K562 (cell line): ENCODE measurements around the gene MUCL3. TPM values are rescaled to one million over a fixed set of nuclear protein-coding genes. Genes with fewer than 3 reads are reported as not detected.
"Not testable (repeated sequence)": the region's sequence is repeated elsewhere in the genome, so short reads cannot be mapped to it uniquely, and the experiment has no call there.

Experiments
- ATAC-seq: fragments of 200-7000 bp; cut with Tn5 transposase; 3 replicates; pipeline ENCODE4 v1.9.1; 2020; ENCODE audit warnings: moderate library complexity
- BruUV-seq: library from RNA; stranded (reverse); fragments of 400-500 nt; replicated peaks from 2 replicates; lab custom pipeline; 2021; lab: Mats Ljungman, UMichigan
- CTCF ChIA-PET: fragments of 300-600 bp; formaldehyde crosslinking; extraction: SDS; loops from one replicate; lab custom pipeline; 2021; ENCODE audit warnings: low intra/inter-chr PET ratio; lab: Yijun Ruan, JAX
- POLR2A ChIA-PET: fragments of 300-600, 350-650 bp; sonication (Branson Sonifier 250); formaldehyde crosslinking; extraction: SDS; loops from one replicate; lab custom pipeline; 2021; ENCODE audit warnings: antibody characterized with exemption, inconsistent platforms; lab: Yijun Ruan, JAX
- DNase-seq, 4 experiments: peaks; one replicate each; pipeline versions ENCODE4 v3.0.0 to v3.0.0-alpha.2; 2011 to 2018; ENCODE audit warnings: low spot score in 3 of 4, mixed read lengths in 3 of 4; ENCODE audit errors: extremely low read depth in 1 of 4
- FAIRE-seq: peaks from 2 replicates; lab custom pipeline; 2011; peaks lifted over from hg19 to GRCh38; lab: Jason Lieb, UNC
- H2AFZ ChIP-seq: 2 replicates; pipeline ENCODE4 v1.6.0; 2011; ENCODE audit warnings: low read depth, low read length, control low read depth, inconsistent platforms
- H3K27ac ChIP-seq: fragments of 200-600 bp; 3 replicates; pipeline ENCODE4 v1.8.0; 2011; ENCODE audit warnings: low read depth, mild to moderate bottlenecking, control low read depth, inconsistent platforms, low read length, moderate library complexity, mixed read lengths; ENCODE audit errors: extremely low read depth
- H3K27me3 ChIP-seq, 2 experiments: fragments of 300-600 bp in 1 of 2; 2 replicates in 1 of 2; 3 replicates in 1 of 2; pipeline versions ENCODE4 v1.6.0 to v1.8.0; 2011; ENCODE audit warnings: inconsistent platforms in 2 of 2, low read length in 2 of 2, mild to moderate bottlenecking in 1 of 2, mixed read lengths in 1 of 2, moderate library complexity in 1 of 2; ENCODE audit not compliant: control insufficient read depth in 2 of 2, insufficient read depth in 2 of 2
- H3K36me3 ChIP-seq: fragments of 300-600 bp; 3 replicates; pipeline ENCODE4 v1.8.0; 2011; ENCODE audit warnings: mild to moderate bottlenecking, low read length, inconsistent platforms; ENCODE audit not compliant: control insufficient read depth, insufficient read depth
- H3K4me1 ChIP-seq, 2 experiments: fragments of 200-600 bp in 1 of 2; replicated peaks in 1 of 2; 2 replicates in 1 of 2; 3 replicates in 1 of 2; pipeline versions ENCODE4 v1.5.1 to v1.8.0; 2011; ENCODE audit warnings: inconsistent platforms in 2 of 2, low read length in 2 of 2, mild to moderate bottlenecking in 1 of 2, mixed read lengths in 1 of 2, moderate library complexity in 1 of 2; ENCODE audit not compliant: control insufficient read depth in 2 of 2, insufficient read depth in 2 of 2
- H3K4me2 ChIP-seq: 2 replicates; pipeline ENCODE4 v1.6.1; 2011; ENCODE audit warnings: low read length, control low read depth, inconsistent platforms, mixed read lengths; ENCODE audit not compliant: insufficient read depth
- H3K4me3 ChIP-seq: fragments of 200-600 bp; sonication (generic), shearing (Covaris generic); 2 replicates; pipeline ENCODE4 v1.5.1; 2016; ENCODE audit warnings: control low read depth, inconsistent platforms
- H3K79me2 ChIP-seq: fragments of 200-600 bp; 3 replicates; pipeline ENCODE4 v1.8.0; 2011; ENCODE audit warnings: low read length, inconsistent platforms; ENCODE audit not compliant: control insufficient read depth, insufficient read depth
- H3K9ac ChIP-seq, 2 experiments: 2 replicates each; pipeline versions ENCODE4 v1.6.0 to v1.6.1; 2011; ENCODE audit warnings: low read depth in 2 of 2, low read length in 2 of 2, control low read depth in 1 of 2, inconsistent platforms in 1 of 2, mild to moderate bottlenecking in 1 of 2, mixed read lengths in 1 of 2; ENCODE audit not compliant: insufficient read depth in 1 of 2
- H3K9me1 ChIP-seq: one replicate; pipeline ENCODE4 v1.6.0; 2011; ENCODE audit warnings: inconsistent platforms, mild to moderate bottlenecking, low read length, moderate library complexity; ENCODE audit not compliant: control insufficient read depth, insufficient read depth
- H3K9me3 ChIP-seq: replicated peaks from 2 replicates; pipeline ENCODE4 v1.5.1; 2011; ENCODE audit warnings: low read depth, low read length, inconsistent platforms; ENCODE audit not compliant: control insufficient read depth, insufficient read depth
- H4K20me1 ChIP-seq: replicated peaks from 2 replicates; pipeline ENCODE4 v1.6.1; 2011; ENCODE audit warnings: low read length, inconsistent platforms, mixed read lengths; ENCODE audit not compliant: control insufficient read depth, insufficient read depth
- CBFB ChIP-seq: sonication (generic); formaldehyde crosslinking; IDR thresholded peaks from 2 replicates; pipeline ENCODE4 v1.4.0; 2020; ENCODE audit warnings: mild to moderate bottlenecking, missing genetic modification reagents
- CREM ChIP-seq: IDR thresholded peaks from 2 replicates; pipeline ENCODE4 v1.6.1; 2014; ENCODE audit warnings: antibody characterized with exemption, low read depth
- DACH1 ChIP-seq: fragments of 450-650 bp; IDR thresholded peaks from 2 replicates; pipeline ENCODE4 v1.6.1; 2018; ENCODE audit not compliant: partially characterized antibody
- HCFC1 ChIP-seq: IDR thresholded peaks from 2 replicates; pipeline ENCODE4 v1.6.1; 2012; ENCODE audit warnings: low read depth, low read length, improper control_type of control experiment
- KDM4B ChIP-seq, 2 experiments: fragments of 450-650 bp in 1 of 2; sonication (generic) in 1 of 2; IDR thresholded peaks; 2 replicates each; pipeline ENCODE4 v1.6.1; 2016 to 2017; ENCODE audit warnings: borderline replicate concordance in 2 of 2, antibody characterized with exemption in 1 of 2, low read depth in 1 of 2, mild to moderate bottlenecking in 1 of 2
- MAFK ChIP-seq: IDR thresholded peaks from 2 replicates; pipeline ENCODE4 v1.6.1; 2011; ENCODE audit warnings: low read length, improper control_type of control experiment
- MED1 ChIP-seq: sonication (generic); formaldehyde crosslinking; IDR thresholded peaks from 2 replicates; pipeline ENCODE4 v1.8.1; 2023; ENCODE audit warnings: missing genetic modification reagents, borderline replicate concordance
- SMARCA5 ChIP-seq: fragments of 450-650 bp; IDR thresholded peaks from 2 replicates; pipeline ENCODE4 v1.6.1; 2016
- U2AF2 ChIP-seq: fragments of 200-400 bp; formaldehyde crosslinking; optimal IDR thresholded peaks from 2 replicates; pipeline ENCODE3; 2017; ENCODE audit warnings: low read depth, mild to moderate bottlenecking, low read length
- ZBTB1 ChIP-seq: sonication (generic); formaldehyde crosslinking; IDR thresholded peaks from 2 replicates; pipeline ENCODE4 v1.8.1; 2023; ENCODE audit warnings: missing genetic modification reagents, low read depth, mild to moderate bottlenecking, borderline replicate concordance
- ZC3H4 ChIP-seq: sonication (generic); formaldehyde crosslinking; IDR thresholded peaks from 2 replicates; pipeline ENCODE4 v1.9.0; 2021; ENCODE audit warnings: missing genetic modification reagents, borderline replicate concordance
- ZNF124 ChIP-seq: sonication (generic); formaldehyde crosslinking; IDR thresholded peaks from 2 replicates; pipeline ENCODE4 v1.8.1; 2022; ENCODE audit warnings: missing genetic modification reagents
- ZNF589 ChIP-seq: fragments of 200-800 bp; sonication (Bioruptor generic); IDR thresholded peaks from 2 replicates; pipeline ENCODE4 v1.6.1; 2016; ENCODE audit warnings: low read depth, missing genetic modification characterization, missing compliant biosample characterization
- WGBS: fragments of 100-300 bp; shearing (Covaris generic); methylation state at CpG from one replicate; pipeline ENCODE4 v1.1.6; 2016; ENCODE audit warnings: low coverage, mixed read lengths; ENCODE audit not compliant: insufficient coverage; ENCODE audit errors: missing lambda C conversion rate; 5-methylcytosine and 5-hydroxymethylcytosine counted together
- in situ Hi-C: fragments of 300-500 bp; cut with MboI; formaldehyde crosslinking; loops from 4 replicates; pipeline ENCODE4 v1.15.0; 2018; ENCODE audit warnings: inconsistent platforms, mixed read lengths
- intact Hi-C: fragments of 100-400 bp; cut with micrococcal nuclease; formaldehyde crosslinking; loops from 2 replicates; pipeline ENCODE4 v1.14.2; 2022
- polyA plus RNA-seq, 8 experiments: library from polyadenylated mRNA; depleted of rRNA in 4 of 8; stranded (reverse) in 5 of 8; unstranded in 3 of 8; fragments of >200 nt; fragmentation: Nextera tagmentation in 2 of 8; fragmentation: Illumina TruSeq in 1 of 8; extraction: Ambion mirVana in 2 of 8; extraction: Trizol in 1 of 8; gene quantifications; 2 replicates each; pipeline versions ENCODE4 v1.2.1 to v1.2.3, GENCODE V29; 2011 to 2014; ENCODE audit warnings: inconsistent platforms in 1 of 8, missing spikeins in 1 of 8
- total RNA-seq, 7 experiments: library from RNA; depleted of rRNA in 6 of 7; stranded (reverse); fragments of >200 nt in 6 of 7; fragmentation: Illumina TruSeq in 2 of 7; extraction: Trizol in 2 of 7; gene quantifications; 2 replicates each; pipeline versions ENCODE4 v1.2.1 to v1.2.3, GENCODE V29; 2011 to 2021; ENCODE audit warnings: low replicate concordance in 1 of 7
- TF ChIP-seq, protein P1 (sequence below): sonication (generic); formaldehyde crosslinking; IDR thresholded peaks from 2 replicates; pipeline ENCODE4 v1.8.1; 2022; ENCODE audit warnings: missing genetic modification reagents

The MUCL3 gene
- total and polyA plus RNA-seq, 9 of the 15 experiments (the other 6 are each of a cell fraction or from before 2014, with no cell fraction given): 0.07 TPM; not detected in 8

DNA sequence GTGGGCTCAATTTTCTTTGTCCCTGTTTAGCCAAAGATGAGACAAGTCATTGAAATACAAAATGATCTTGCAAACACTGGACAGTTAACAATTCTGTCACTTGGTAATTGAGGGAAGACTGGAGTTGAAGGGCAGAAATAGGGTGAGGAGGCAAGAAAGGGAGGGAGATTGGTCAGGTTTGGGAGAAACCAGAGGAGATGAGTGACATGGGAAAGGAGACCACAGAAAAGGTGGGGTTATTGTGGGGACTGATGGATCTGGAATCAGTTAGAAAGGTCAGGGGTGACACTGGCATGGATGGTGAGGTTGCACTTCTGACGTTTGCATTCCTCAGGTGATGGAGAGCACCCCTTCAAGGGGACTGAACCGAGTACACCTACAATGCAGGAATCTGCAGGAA lies 32.1 kb upstream of the MUCL3 start:
- intact Hi-C loops: no loop called here
- peak overlapping the region; percentile 79 for H2AFZ ChIP-seq

DNA sequence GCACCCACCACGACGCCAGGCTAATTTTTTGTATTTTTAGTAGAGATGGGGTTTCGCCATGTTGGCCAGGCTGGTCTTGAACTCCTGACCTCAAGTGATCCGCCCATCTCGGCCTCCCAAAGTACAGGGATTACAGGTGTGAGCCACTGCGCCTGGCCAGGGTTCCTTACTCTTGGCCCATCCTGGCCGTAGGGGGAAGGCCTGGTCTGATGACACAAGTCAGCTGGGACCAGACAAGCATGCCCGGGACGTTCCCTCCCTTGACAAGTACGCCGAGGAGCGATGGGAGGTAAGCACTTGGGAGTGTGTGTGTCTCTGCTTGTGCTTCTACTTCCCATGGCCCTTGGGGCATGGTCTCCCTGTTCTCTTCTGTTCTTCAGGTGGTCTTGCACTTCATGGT lies 30.3 kb upstream of the MUCL3 start:
- H3K9ac ChIP-seq, H2AFZ ChIP-seq, intact Hi-C loops, ATAC-seq, BruUV-seq, H3K27me3 ChIP-seq, FAIRE-seq, DNase-seq, H3K9me1 ChIP-seq, H3K4me3 ChIP-seq, H4K20me1 ChIP-seq, H3K4me2 ChIP-seq, H3K27ac ChIP-seq, H3K9me3 ChIP-seq, CTCF ChIA-PET: not testable (repeated sequence)
- peaks cover 50% of the 10 kb centered on the region for H3K36me3 ChIP-seq
- POLR2A ChIA-PET: interaction anchor here (0.6 to 1.0 kb wide), 5 partner anchors 27 to 375 kb away, joined by 3 read pairs; partner anchors contain the start of gene IER3
- peaks cover 23 to 26% of the 10 kb centered on the region in 2 experiments for H3K4me1 ChIP-seq
- peaks cover 23% of the 10 kb centered on the region for H3K79me2 ChIP-seq
- 94% methylated on average over 12 of the region's 12 CpGs for WGBS
- in situ Hi-C loops: loop anchor here (10.0 kb wide), 1 partner anchor 464 kb away; no protein-coding TSS in a partner anchor

More for the DNA sequence above, 32.1 kb upstream of the MUCL3 start:
- H3K27me3 ChIP-seq: no peaks in the 10 kb centered on the region
- peaks cover 46% of the 10 kb centered on the region for H3K36me3 ChIP-seq
- FAIRE-seq (peak; percentile 26), ATAC-seq (no peak), DNase-seq (no peak)
- peak overlapping the region; percentile 68 for H3K27ac ChIP-seq
- BruUV-seq: no TSS peak
- peak overlapping the region; percentile 76 for H3K4me3 ChIP-seq
- POLR2A ChIA-PET: interaction anchor here (0.6 to 2.5 kb wide), 6 partner anchors 11 to 266 kb away, joined by 3 to 17 read pairs (median 4); no protein-coding TSS in a partner anchor
- peaks cover 15% of the 10 kb centered on the region for H3K79me2 ChIP-seq
- in situ Hi-C loops: no loop called here
- H3K9ac ChIP-seq: peak overlapping the region; percentile 88 to 92
- 4% methylated on average over 2 of the region's 2 CpGs for WGBS
- H4K20me1 ChIP-seq: no peaks in the 10 kb centered on the region
- no peaks in the 10 kb centered on the region for H3K9me1 ChIP-seq
- H3K4me2 ChIP-seq: peak overlapping the region; percentile 98
- CTCF ChIA-PET: interaction anchor here (0.6 to 0.7 kb wide), 2 partner anchors 24 to 175 kb away, joined by 3 read pairs; partner anchors contain the start of gene DDR1
- TF ChIP-seq, protein P1, sequence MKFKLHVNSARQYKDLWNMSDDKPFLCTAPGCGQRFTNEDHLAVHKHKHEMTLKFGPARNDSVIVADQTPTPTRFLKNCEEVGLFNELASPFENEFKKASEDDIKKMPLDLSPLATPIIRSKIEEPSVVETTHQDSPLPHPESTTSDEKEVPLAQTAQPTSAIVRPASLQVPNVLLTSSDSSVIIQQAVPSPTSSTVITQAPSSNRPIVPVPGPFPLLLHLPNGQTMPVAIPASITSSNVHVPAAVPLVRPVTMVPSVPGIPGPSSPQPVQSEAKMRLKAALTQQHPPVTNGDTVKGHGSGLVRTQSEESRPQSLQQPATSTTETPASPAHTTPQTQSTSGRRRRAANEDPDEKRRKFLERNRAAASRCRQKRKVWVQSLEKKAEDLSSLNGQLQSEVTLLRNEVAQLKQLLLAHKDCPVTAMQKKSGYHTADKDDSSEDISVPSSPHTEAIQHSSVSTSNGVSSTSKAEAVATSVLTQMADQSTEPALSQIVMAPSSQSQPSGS (CRISPR knock-in tag): no peak
- TF ChIP-seq SMARCA5: no peak
- 0 out of 2 replicates have a peak, but pooled peaks have one; percentile 50 for TF ChIP-seq ZC3H4 (CRISPR knock-in tag)
- no peak for TF ChIP-seq ZNF124
- TF ChIP-seq HCFC1: no peak
- TF ChIP-seq CBFB: 0 out of 2 replicates have a peak, but pooled peaks have one; percentile 25
- 0 out of 2 replicates have a peak, but pooled peaks have one; percentile 37 for TF ChIP-seq ZBTB1 (CRISPR knock-in tag)
- TF ChIP-seq ZNF589 (CRISPR knock-in tag): no peak
- TF ChIP-seq DACH1: no peak
- TF ChIP-seq KDM4B (IDR thresholded peaks at IDR 0.05; ENCODE audit: borderline replicate concordance in 2 of 2, low read depth in 1 of 2): no peak
- 0 out of 2 replicates have a peak, but pooled peaks have one; percentile 5 for TF ChIP-seq MAFK
- no peak for TF ChIP-seq U2AF2
- TF ChIP-seq MED1 (CRISPR knock-in tag): 0 out of 2 replicates have a peak, but pooled peaks have one; percentile 57
- no peak for TF ChIP-seq CREM
- H3K4me1 ChIP-seq: peaks cover 8 to 13% of the 10 kb centered on the region in 2 experiments
- H3K9me3 ChIP-seq: no peaks in the 10 kb centered on the region
